ENCODE results near the gene ZNF277.

Gene ZNF277

DNA sequence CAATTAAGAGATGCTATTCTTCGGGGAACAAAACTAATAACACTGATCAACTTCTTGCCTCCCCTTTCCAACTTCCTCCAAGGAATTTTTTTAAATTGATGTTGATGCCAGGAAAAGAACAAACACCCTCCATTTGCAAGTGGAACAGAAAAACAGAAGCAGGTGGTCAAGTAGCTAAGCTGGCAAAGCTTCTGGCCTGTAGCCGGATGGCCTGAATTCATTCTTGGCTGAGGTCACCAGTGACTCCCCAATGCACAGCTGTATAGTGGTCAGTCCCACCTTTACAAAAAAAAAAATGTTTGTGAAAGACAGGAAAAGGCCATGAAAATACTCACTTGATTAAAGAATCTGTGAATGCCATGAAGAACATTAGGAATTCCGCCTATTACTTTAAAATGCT lies 39.3 kb upstream of the ZNF277 start:
- no peak overlapping the region for H3K4me3 ChIP-seq (ENCODE audit: low read depth in 1 of 2, low read length in 2 of 2)
- H3K36me3 ChIP-seq (ENCODE audit: control insufficient read depth in 1 of 2, insufficient read depth in 2 of 2, low read length in 2 of 2), result no peaks in the 10 kb centered on the region
- H3K9ac ChIP-seq (ENCODE audit: low read depth in 1 of 2, low read length in 2 of 2), result no peak overlapping the region
- H3K27me3 ChIP-seq (ENCODE audit: control insufficient read depth in 1 of 2, insufficient read depth in 2 of 2, low read length in 2 of 2), result no peaks in the 10 kb centered on the region
- H3K9me3 ChIP-seq (ENCODE audit: control insufficient read depth in 1 of 2, low read length in 2 of 2), result no peaks in the 10 kb centered on the region
- H3K4me1 ChIP-seq (ENCODE audit: control insufficient read depth in 1 of 2, insufficient read depth in 2 of 2, low read length in 2 of 2), result peaks cover 0 to 6% of the 10 kb centered on the region in 2 donors
- H3K27ac ChIP-seq (ENCODE audit: low read depth, low read length), result no peak overlapping the region

DNA sequence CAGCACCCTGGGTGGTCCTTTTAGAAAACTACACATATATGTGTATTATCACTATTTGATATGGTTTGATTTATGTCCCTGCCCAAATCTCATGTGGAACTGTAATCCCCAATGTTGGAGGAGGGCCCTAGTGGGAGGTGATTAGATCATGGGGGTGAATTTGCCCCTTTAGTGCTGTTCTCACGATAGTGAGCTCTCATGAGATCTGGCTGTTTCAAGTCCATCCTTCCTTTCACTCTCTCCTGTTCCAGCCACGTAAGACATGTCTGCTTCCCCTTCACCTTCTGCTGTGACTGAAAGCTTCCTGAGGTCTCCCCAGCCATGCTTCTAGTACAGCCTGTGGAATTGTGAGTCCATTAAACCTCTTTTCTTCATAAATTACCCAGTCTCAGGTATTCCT lies 37.6 kb upstream of the ZNF277 start:
- H3K4me3 ChIP-seq (ENCODE audit: low read depth in 1 of 2, low read length in 2 of 2), result no peak overlapping the region
- no peaks in the 10 kb centered on the region for H3K36me3 ChIP-seq (ENCODE audit: control insufficient read depth in 1 of 2, insufficient read depth in 2 of 2, low read length in 2 of 2)
- H3K27ac ChIP-seq (ENCODE audit: low read depth, low read length), result no peak overlapping the region

DNA sequence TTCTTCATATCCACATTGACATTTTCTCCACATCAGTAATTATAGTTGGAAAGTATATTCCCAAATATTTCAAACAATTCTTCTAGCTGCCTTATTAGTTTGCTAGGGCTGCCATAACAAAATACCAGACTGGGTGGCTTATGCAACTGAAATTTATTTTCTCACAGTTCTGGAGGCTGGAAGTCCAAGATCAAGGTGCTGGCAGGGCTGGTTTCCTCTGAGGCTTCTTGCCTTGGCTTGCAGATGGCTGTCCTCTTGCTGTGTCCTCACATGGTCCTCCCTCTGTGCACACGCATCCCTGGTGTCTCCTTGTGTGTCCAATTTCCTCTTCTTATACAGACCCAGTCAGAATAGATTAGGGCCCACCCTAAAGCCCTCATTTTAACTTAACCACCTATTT lies 34.8 kb upstream of the ZNF277 start:
- Histone ChIP-seq H3K9me3 (ENCODE audit: control insufficient read depth in 1 of 2, low read length in 2 of 2) (no peaks in the 10 kb centered on the region), H3K9ac (ENCODE audit: low read depth in 1 of 2, low read length in 2 of 2) (no peak overlapping the region), H3K27me3 (ENCODE audit: control insufficient read depth in 1 of 2, insufficient read depth in 2 of 2, low read length in 2 of 2) (no peaks in the 10 kb centered on the region), H3K36me3 (ENCODE audit: control insufficient read depth in 1 of 2, insufficient read depth in 2 of 2, low read length in 2 of 2) (no peaks in the 10 kb centered on the region), H3K27ac (ENCODE audit: low read depth, low read length) (no peak overlapping the region), H3K4me1 (ENCODE audit: control insufficient read depth in 1 of 2, insufficient read depth in 2 of 2, low read length in 2 of 2) (no peaks in the 10 kb centered on the region), H3K4me3 (ENCODE audit: low read depth in 1 of 2, low read length in 2 of 2) (no peak overlapping the region)

More for the DNA sequence above, 37.6 kb upstream of the ZNF277 start:
- Histone ChIP-seq H3K4me1 (ENCODE audit: control insufficient read depth in 1 of 2, insufficient read depth in 2 of 2, low read length in 2 of 2) (no peaks in the 10 kb centered on the region), H3K27me3 (ENCODE audit: control insufficient read depth in 1 of 2, insufficient read depth in 2 of 2, low read length in 2 of 2) (no peaks in the 10 kb centered on the region), H3K9ac (ENCODE audit: low read depth in 1 of 2, low read length in 2 of 2) (no peak overlapping the region), H3K9me3 (ENCODE audit: control insufficient read depth in 1 of 2, low read length in 2 of 2) (no peaks in the 10 kb centered on the region)

DNA sequence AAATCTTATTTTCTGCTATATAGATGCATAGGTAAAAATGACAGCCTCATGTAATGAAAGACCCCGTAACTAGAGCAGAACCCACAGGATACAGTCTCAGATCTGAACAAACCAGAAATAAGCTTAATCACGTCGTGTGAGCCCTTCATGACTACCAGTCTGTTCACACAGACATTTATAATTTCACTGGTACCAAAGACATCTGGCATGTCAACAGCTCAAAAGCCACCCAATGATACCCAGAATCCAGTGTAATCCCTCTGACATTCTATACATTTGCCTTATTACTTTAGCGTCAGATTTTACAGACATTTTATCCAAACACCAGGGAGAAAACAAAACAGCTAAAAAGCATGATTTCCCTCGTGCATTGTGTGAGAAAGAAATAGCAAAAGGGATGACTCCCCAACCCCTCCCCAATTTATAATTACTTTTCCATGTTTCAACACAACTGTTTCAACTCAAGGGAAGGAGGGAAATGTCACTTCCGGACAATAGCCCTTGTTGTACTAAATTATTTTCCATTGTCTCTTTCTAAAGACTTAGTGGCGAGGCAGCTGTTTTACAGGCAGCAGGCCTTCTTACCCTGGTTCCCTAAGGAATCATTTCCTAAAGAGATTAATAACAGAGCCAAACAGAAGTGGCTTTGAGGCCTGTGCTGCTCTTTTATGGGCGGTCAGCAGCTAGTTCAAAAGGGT lies 33.5 kb upstream of the ZNF277 start:
- no peak overlapping the region for H3K4me3 ChIP-seq (ENCODE audit: low read depth in 1 of 2, low read length in 2 of 2)
- H3K9me3 ChIP-seq (ENCODE audit: control insufficient read depth in 1 of 2, low read length in 2 of 2), result no peaks in the 10 kb centered on the region
- no peak overlapping the region for H3K27ac ChIP-seq (ENCODE audit: low read depth, low read length)
- no peaks in the 10 kb centered on the region for H3K36me3 ChIP-seq (ENCODE audit: control insufficient read depth in 1 of 2, insufficient read depth in 2 of 2, low read length in 2 of 2)
- no peak overlapping the region for H3K9ac ChIP-seq (ENCODE audit: low read depth in 1 of 2, low read length in 2 of 2)
- no peaks in the 10 kb centered on the region for H3K4me1 ChIP-seq (ENCODE audit: control insufficient read depth in 1 of 2, insufficient read depth in 2 of 2, low read length in 2 of 2)
- no peaks in the 10 kb centered on the region for H3K27me3 ChIP-seq (ENCODE audit: control insufficient read depth in 1 of 2, insufficient read depth in 2 of 2, low read length in 2 of 2)

DNA sequence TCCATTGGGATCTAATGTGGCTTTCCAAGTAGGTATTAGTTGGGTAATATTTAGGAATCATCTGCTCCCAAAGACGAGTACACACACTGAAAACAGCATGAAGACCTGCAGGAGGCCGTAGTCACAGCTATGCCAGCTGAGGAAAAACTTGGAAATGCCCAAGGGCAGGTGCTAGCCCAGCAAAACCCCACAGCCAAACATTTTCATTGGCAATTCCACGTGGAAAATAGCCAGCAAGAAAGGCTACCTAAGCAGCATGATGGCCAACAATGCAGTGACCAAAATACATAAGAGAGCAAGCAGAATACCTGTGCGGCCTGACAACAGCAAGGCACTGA lies 33.0 kb upstream of the ZNF277 start:
- Histone ChIP-seq H3K4me1 (ENCODE audit: control insufficient read depth in 1 of 2, insufficient read depth in 2 of 2, low read length in 2 of 2) (no peaks in the 10 kb centered on the region), H3K27me3 (ENCODE audit: control insufficient read depth in 1 of 2, insufficient read depth in 2 of 2, low read length in 2 of 2) (no peaks in the 10 kb centered on the region), H3K27ac (ENCODE audit: low read depth, low read length) (no peak overlapping the region), H3K9me3 (ENCODE audit: control insufficient read depth in 1 of 2, low read length in 2 of 2) (no peaks in the 10 kb centered on the region), H3K9ac (ENCODE audit: low read depth in 1 of 2, low read length in 2 of 2) (no peak overlapping the region), H3K36me3 (ENCODE audit: control insufficient read depth in 1 of 2, insufficient read depth in 2 of 2, low read length in 2 of 2) (no peaks in the 10 kb centered on the region), H3K4me3 (ENCODE audit: low read depth in 1 of 2, low read length in 2 of 2) (no peak overlapping the region)

DNA sequence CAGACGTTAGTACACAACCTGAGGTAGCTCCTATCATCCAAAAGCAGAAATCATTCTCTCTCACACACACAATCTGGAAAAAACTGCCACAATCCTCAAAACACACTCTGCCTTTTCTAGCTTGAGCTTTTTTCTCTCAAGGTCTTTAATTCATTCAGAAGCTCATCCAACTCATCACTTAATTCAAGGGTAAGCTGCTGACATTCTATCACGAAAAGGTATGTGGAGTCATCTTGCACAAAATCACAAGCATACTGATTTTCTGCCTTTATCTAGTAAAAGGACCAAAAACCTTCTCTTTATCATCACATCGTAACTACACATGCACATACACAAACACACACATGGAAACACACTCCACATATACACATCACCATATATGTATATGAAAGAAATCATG lies 32.3 kb upstream of the ZNF277 start:
- H3K9ac ChIP-seq (ENCODE audit: low read depth in 1 of 2, low read length in 2 of 2), result no peak overlapping the region
- no peak overlapping the region for H3K27ac ChIP-seq (ENCODE audit: low read depth, low read length)
- no peak overlapping the region for H3K4me3 ChIP-seq (ENCODE audit: low read depth in 1 of 2, low read length in 2 of 2)
- H3K4me1 ChIP-seq (ENCODE audit: control insufficient read depth in 1 of 2, insufficient read depth in 2 of 2, low read length in 2 of 2), result no peaks in the 10 kb centered on the region
- no peaks in the 10 kb centered on the region for H3K36me3 ChIP-seq (ENCODE audit: control insufficient read depth in 1 of 2, insufficient read depth in 2 of 2, low read length in 2 of 2)
- no peaks in the 10 kb centered on the region for H3K27me3 ChIP-seq (ENCODE audit: control insufficient read depth in 1 of 2, insufficient read depth in 2 of 2, low read length in 2 of 2)
- no peaks in the 10 kb centered on the region for H3K9me3 ChIP-seq (ENCODE audit: control insufficient read depth in 1 of 2, low read length in 2 of 2)

DNA sequence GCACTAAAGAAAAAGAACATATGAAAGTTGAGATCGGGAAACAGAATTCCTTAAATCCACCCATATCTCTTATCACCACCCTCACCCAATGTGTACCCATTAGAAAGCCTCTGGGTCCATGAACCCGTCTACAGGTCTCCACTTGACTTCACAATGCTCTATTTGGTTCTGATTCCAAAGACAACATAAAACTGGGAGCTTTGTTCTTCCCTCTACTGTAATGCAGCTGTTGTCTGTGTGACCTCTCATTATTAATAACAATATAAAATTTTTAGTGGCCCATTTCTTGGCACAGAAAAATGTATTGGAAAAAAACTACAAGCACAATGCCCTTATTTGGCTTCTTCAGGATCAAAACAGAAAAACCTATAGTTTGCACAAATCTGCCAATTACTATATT lies 30.3 kb upstream of the ZNF277 start:
- Histone ChIP-seq H3K4me1 (ENCODE audit: control insufficient read depth in 1 of 2, insufficient read depth in 2 of 2, low read length in 2 of 2) (no peaks in the 10 kb centered on the region), H3K27me3 (ENCODE audit: control insufficient read depth in 1 of 2, insufficient read depth in 2 of 2, low read length in 2 of 2) (no peaks in the 10 kb centered on the region), H3K9me3 (ENCODE audit: control insufficient read depth in 1 of 2, low read length in 2 of 2) (no peaks in the 10 kb centered on the region), H3K4me3 (ENCODE audit: low read depth in 1 of 2, low read length in 2 of 2) (no peak overlapping the region), H3K36me3 (ENCODE audit: control insufficient read depth in 1 of 2, insufficient read depth in 2 of 2, low read length in 2 of 2) (no peaks in the 10 kb centered on the region), H3K9ac (ENCODE audit: low read depth in 1 of 2, low read length in 2 of 2) (no peak overlapping the region), H3K27ac (ENCODE audit: low read depth, low read length) (no peak overlapping the region)

DNA sequence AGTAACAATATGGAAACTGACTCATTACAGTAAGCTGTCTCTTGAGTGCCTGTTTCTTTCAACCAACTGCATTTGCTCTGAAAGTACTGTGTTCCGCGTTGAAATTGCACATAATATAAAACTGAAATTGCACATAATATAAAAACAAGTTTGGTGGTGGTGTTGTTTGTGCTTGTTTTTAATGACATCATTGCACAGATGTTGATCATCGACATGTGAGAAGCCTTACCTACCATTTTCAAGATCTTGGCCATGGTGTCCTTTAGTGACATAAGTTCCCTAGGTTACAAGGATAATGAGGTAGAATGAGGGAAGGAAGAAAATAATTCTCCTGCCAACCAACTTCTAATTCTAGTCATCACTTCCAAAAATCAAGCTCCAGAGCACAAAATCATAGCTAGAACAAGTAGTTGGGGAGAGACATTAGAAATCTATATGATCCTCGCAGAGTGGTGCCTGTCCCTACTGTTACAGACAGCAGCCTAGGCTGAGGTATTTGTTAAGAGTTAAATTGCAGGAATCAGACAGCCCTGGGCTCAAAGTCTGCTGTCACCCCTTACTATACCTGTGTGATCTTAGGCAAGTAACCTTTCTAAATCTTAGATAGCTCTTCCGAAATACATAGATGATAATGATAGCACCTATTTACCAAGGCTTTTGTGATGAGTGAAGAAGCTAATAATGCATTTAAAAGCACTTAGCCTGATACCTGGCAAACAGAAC lies 29.6 kb upstream of the ZNF277 start:
- no peak overlapping the region for H3K27ac ChIP-seq (ENCODE audit: low read depth, low read length)
- no peaks in the 10 kb centered on the region for H3K9me3 ChIP-seq (ENCODE audit: control insufficient read depth in 1 of 2, low read length in 2 of 2)
- H3K27me3 ChIP-seq (ENCODE audit: control insufficient read depth in 1 of 2, insufficient read depth in 2 of 2, low read length in 2 of 2), result no peaks in the 10 kb centered on the region
- no peak overlapping the region for H3K9ac ChIP-seq (ENCODE audit: low read depth in 1 of 2, low read length in 2 of 2)
- H3K36me3 ChIP-seq (ENCODE audit: control insufficient read depth in 1 of 2, insufficient read depth in 2 of 2, low read length in 2 of 2), result no peaks in the 10 kb centered on the region
- no peaks in the 10 kb centered on the region for H3K4me1 ChIP-seq (ENCODE audit: control insufficient read depth in 1 of 2, insufficient read depth in 2 of 2, low read length in 2 of 2)
- no peak overlapping the region for H3K4me3 ChIP-seq (ENCODE audit: low read depth in 1 of 2, low read length in 2 of 2)

DNA sequence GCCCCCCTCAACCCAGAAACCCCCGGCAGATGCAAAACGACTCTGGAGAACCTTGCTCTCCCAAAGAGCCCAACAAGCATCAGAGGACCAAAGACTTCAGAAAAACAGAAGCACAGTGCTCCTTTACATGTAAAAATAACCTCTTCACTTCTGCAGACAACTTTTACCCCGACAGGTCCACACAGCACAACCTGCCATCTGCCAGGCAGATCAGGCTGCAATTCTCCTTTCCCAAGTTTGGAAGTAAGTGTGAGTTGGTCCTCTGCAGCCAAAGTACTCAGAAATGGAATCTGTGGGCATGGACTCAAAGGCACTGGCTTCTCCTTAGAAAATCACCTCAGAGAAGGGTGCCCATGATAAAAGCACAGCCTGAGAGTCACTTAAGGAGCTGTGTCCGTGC lies 26.3 kb upstream of the ZNF277 start:
- Histone ChIP-seq H3K27ac (ENCODE audit: low read depth, low read length) (no peak overlapping the region), H3K9me3 (ENCODE audit: control insufficient read depth in 1 of 2, low read length in 2 of 2) (no peaks in the 10 kb centered on the region), H3K27me3 (ENCODE audit: control insufficient read depth in 1 of 2, insufficient read depth in 2 of 2, low read length in 2 of 2) (no peaks in the 10 kb centered on the region), H3K36me3 (ENCODE audit: control insufficient read depth in 1 of 2, insufficient read depth in 2 of 2, low read length in 2 of 2) (no peaks in the 10 kb centered on the region), H3K9ac (ENCODE audit: low read depth in 1 of 2, low read length in 2 of 2) (no peak overlapping the region), H3K4me3 (ENCODE audit: low read depth in 1 of 2, low read length in 2 of 2) (no peak overlapping the region), H3K4me1 (ENCODE audit: control insufficient read depth in 1 of 2, insufficient read depth in 2 of 2, low read length in 2 of 2) (no peaks in the 10 kb centered on the region)

DNA sequence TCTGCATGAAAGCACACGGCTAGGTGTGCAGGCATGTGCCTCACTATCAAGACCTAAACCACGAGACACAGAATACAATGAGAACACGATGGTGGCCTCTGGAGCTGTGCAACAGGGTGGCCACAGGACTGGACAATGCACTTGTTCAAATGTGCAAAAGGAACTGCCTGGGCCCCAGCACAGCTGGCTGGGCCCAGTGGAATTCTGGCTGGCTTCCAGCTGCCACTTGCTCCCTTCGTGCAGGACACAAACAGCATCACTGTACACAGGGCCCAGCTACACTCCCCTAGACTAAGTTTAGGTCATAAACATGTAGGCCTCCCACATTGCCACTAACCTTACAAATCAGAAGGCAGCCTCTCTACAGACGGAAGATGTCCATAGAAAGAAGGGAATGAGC lies 23.7 kb upstream of the ZNF277 start:
- Histone ChIP-seq H3K9me3 (ENCODE audit: control insufficient read depth in 1 of 2, low read length in 2 of 2) (no peaks in the 10 kb centered on the region), H3K4me1 (ENCODE audit: control insufficient read depth in 1 of 2, insufficient read depth in 2 of 2, low read length in 2 of 2) (no peaks in the 10 kb centered on the region), H3K36me3 (ENCODE audit: control insufficient read depth in 1 of 2, insufficient read depth in 2 of 2, low read length in 2 of 2) (no peaks in the 10 kb centered on the region)

More for the DNA sequence above, 23.7 kb upstream of the ZNF277 start:
- Histone ChIP-seq H3K27me3 (ENCODE audit: control insufficient read depth in 1 of 2, insufficient read depth in 2 of 2, low read length in 2 of 2) (no peaks in the 10 kb centered on the region), H3K27ac (ENCODE audit: low read depth, low read length) (no peak overlapping the region), H3K4me3 (ENCODE audit: low read depth in 1 of 2, low read length in 2 of 2) (no peak overlapping the region), H3K9ac (ENCODE audit: low read depth in 1 of 2, low read length in 2 of 2) (no peak overlapping the region)

Measured in duodenal mucosa (tissue), 2 donors.